Transverse colon (tissue), 4 donors: Measurements from ENCODE around the gene EP300. TPM values are rescaled to one million over a fixed set of nuclear protein-coding genes. Genes with fewer than 3 reads are reported as not detected.

Experiments
- DNase-seq: peaks from one replicate; pipeline ENCODE4 v3.0.0-alpha.2; 2019
- H3K27ac ChIP-seq, 4 donors: fragments of 200-600 bp; sonication (generic); 2 replicates each; pipeline ENCODE4 v1.5.1; 2016 to 2018; ENCODE audit warnings: inconsistent platforms in 4 of 4
- H3K27me3 ChIP-seq: fragments of 200-600 bp; sonication (generic); 2 replicates; pipeline ENCODE4 v1.5.1; 2017; ENCODE audit warnings: inconsistent platforms
- H3K36me3 ChIP-seq, 4 donors: fragments of 200-600 bp; sonication (generic); 2 replicates each; pipeline ENCODE4 v1.5.1; 2017 to 2019; ENCODE audit warnings: inconsistent platforms in 4 of 4
- H3K4me1 ChIP-seq, 4 donors: fragments of 200-600 bp; sonication (generic); 2 replicates each; pipeline ENCODE4 v1.5.1; 2017 to 2020; ENCODE audit warnings: inconsistent platforms in 4 of 4
- H3K4me3 ChIP-seq, 4 donors: fragments of 200-600 bp; sonication (generic); 1 replicate in 1 of 4; 2 replicates in 3 of 4; pipeline versions ENCODE4 v1.5.1 to v1.6.1; 2017 to 2019; ENCODE audit warnings: inconsistent platforms in 4 of 4
- H3K9me3 ChIP-seq, 2 donors: fragments of 200-600 bp; sonication (generic); 2 replicates each; pipeline ENCODE4 v1.5.1; 2017 to 2019; ENCODE audit warnings: inconsistent platforms in 2 of 2
- CTCF ChIP-seq, 5 experiments: fragments of 200-600 bp in 3 of 5; fragments of 450-650 bp in 2 of 5; sonication (generic) in 3 of 5; IDR thresholded peaks; 1 replicate in 2 of 5; 2 replicates in 3 of 5; pipeline ENCODE4 v1.5.1; 2016 to 2017; ENCODE audit warnings: antibody characterized with exemption in 5 of 5, inconsistent platforms in 3 of 5, mild to moderate bottlenecking in 2 of 5, moderate library complexity in 1 of 5
- EP300 ChIP-seq: sonication (generic); formaldehyde crosslinking; IDR thresholded peaks from one replicate; pipeline ENCODE4 v1.6.1; 2017; ENCODE audit warnings: antibody characterized with exemption, low read depth
- POLR2A ChIP-seq: fragments of 450-650 bp; IDR thresholded peaks from one replicate; pipeline ENCODE4 v1.6.1; 2016; ENCODE audit warnings: antibody characterized with exemption, mild to moderate bottlenecking, moderate library complexity
- POLR2AphosphoS5 ChIP-seq, 3 donors: sonication (generic); formaldehyde crosslinking; IDR thresholded peaks; one replicate each; pipeline ENCODE4 v1.6.1; 2016; ENCODE audit warnings: antibody characterized with exemption in 3 of 3
- WGBS, 2 donors: methylation state at CpG; one replicate each; pipeline ENCODE4 v1.1.5; 2018; ENCODE audit warnings: low coverage in 1 of 2; 5-methylcytosine and 5-hydroxymethylcytosine counted together
- in situ Hi-C, 4 donors: fragments of 200-750 bp; cut with MboI; loops; one replicate each; pipeline versions ENCODE4 v1.15.0 to v1.15.1; 2017; ENCODE audit warnings: low sequenced_read_pairs in 3 of 4, low pct_ligation_motif_present in 1 of 4, low pct_unique_long_range_greater_than_20kb in 1 of 4
- intact Hi-C: fragments of 100-400 bp; cut with DNase I; formaldehyde crosslinking; loops from one replicate; pipeline ENCODE4 v1.15.1; 2023; ENCODE audit warnings: low total_unique reads
- total RNA-seq, 4 donors: library from RNA; depleted of rRNA; stranded (reverse); fragments of >200 nt; gene quantifications; one replicate each; pipeline ENCODE4 v1.1.0, GENCODE V29; 2016

The EP300 gene
- total RNA-seq, 4 donors from 2014 or later, result 80.6 to 119 (median 91.6) TPM

- Histone ChIP-seq H3K27ac (peak overlapping the region in 3 of 4 donors; percentile 22 to 61 (median 55)), H3K4me3 (no peak overlapping the region), H3K27me3 (no peaks in the 10 kb centered on the region), H3K9me3 (no peaks in the 10 kb centered on the region), H3K4me1 (peaks cover 0 to 8% (median 3%) of the 10 kb centered on the region in 4 donors), H3K36me3 (peaks cover 0 to 31% (median 13%) of the 10 kb centered on the region in 4 donors)
- intact Hi-C loops, result no loop called here
- DNase-seq, result no peak
- in situ Hi-C loops, result no loop called here
- no peak for TF ChIP-seq POLR2A
- TF ChIP-seq POLR2AphosphoS5 (IDR thresholded peaks at IDR 0.05), result no peak
- TF ChIP-seq CTCF (IDR thresholded peaks at IDR 0.05), result no peak
- TF ChIP-seq EP300, result no peak
- 84 to 90% methylated on average over 3 of the region's 3 CpGs for WGBS, 2 donors
Measured at GRCh38 chr22:41180926-41181325, 88.5 kb downstream of the EP300 start.

- in situ Hi-C loops, result no loop called here
- Histone ChIP-seq H3K36me3 (peaks cover 0 to 24% (median 10%) of the 10 kb centered on the region in 4 donors), H3K4me3 (peak overlapping the region in 1 of 4 donors; percentile 4), H3K9me3 (no peaks in the 10 kb centered on the region), H3K27me3 (no peaks in the 10 kb centered on the region), H3K27ac (peak overlapping the region; percentile 22 to 61 (median 40)), H3K4me1 (peaks cover 0 to 8% (median 3%) of the 10 kb centered on the region in 4 donors)
- no peak for TF ChIP-seq EP300
- TF ChIP-seq CTCF (IDR thresholded peaks at IDR 0.05), result no peak
- peak in 2 of 3 donors; percentile 6 to 31 for TF ChIP-seq POLR2AphosphoS5 (IDR thresholded peaks at IDR 0.05)
- TF ChIP-seq POLR2A, result peak; percentile 22
- DNase-seq, result peak; percentile 37
- 44 to 61% methylated on average over 5 to 15 of the region's 15 CpGs for WGBS, 2 donors
- intact Hi-C loops, result no loop called here
Measured at GRCh38 chr22:41181349-41182241, 89.2 kb downstream of the EP300 start.

GRCh38 chr22:41184679-41185078 lies 92.3 kb downstream of the EP300 start:
- H3K36me3 ChIP-seq, result no peaks in the 10 kb centered on the region
- 73 to 78% methylated on average over 3 of the region's 3 CpGs for WGBS, 2 donors
- no peaks in the 10 kb centered on the region for H3K9me3 ChIP-seq
- H3K27me3 ChIP-seq, result no peaks in the 10 kb centered on the region
- no peak overlapping the region for H3K27ac ChIP-seq
- H3K4me1 ChIP-seq, result peaks cover 0 to 8% (median 3%) of the 10 kb centered on the region in 4 donors
- intact Hi-C loops, result no loop called here
- H3K4me3 ChIP-seq, result no peak overlapping the region
- no peak for TF ChIP-seq CTCF (IDR thresholded peaks at IDR 0.05)
- no peak for TF ChIP-seq EP300
- TF ChIP-seq POLR2AphosphoS5 (IDR thresholded peaks at IDR 0.05), result no peak
- TF ChIP-seq POLR2A, result no peak
- in situ Hi-C loops, result no loop called here
- no peak for DNase-seq

- WGBS, 2 donors, result 40 to 86% methylated on average over 1 to 2 of the region's 2 CpGs
- H3K9me3 ChIP-seq, result no peaks in the 10 kb centered on the region
- no peaks in the 10 kb centered on the region for H3K36me3 ChIP-seq
- peaks cover 0 to under 1% (median 0%) of the 10 kb centered on the region in 4 donors for H3K4me1 ChIP-seq
- DNase-seq, result no peak
- TF ChIP-seq POLR2AphosphoS5 (IDR thresholded peaks at IDR 0.05) (no peak), POLR2A (no peak), EP300 (no peak), CTCF (IDR thresholded peaks at IDR 0.05) (no peak)
- no peak overlapping the region for H3K27ac ChIP-seq
- H3K27me3 ChIP-seq, result no peaks in the 10 kb centered on the region
- intact Hi-C loops, result no loop called here
- in situ Hi-C loops, result no loop called here
- H3K4me3 ChIP-seq, result no peak overlapping the region
Measured at GRCh38 chr22:41191467-41191866, 99.1 kb downstream of the EP300 start.
